ENCODE measurements around the gene POLR3A.

DNA sequence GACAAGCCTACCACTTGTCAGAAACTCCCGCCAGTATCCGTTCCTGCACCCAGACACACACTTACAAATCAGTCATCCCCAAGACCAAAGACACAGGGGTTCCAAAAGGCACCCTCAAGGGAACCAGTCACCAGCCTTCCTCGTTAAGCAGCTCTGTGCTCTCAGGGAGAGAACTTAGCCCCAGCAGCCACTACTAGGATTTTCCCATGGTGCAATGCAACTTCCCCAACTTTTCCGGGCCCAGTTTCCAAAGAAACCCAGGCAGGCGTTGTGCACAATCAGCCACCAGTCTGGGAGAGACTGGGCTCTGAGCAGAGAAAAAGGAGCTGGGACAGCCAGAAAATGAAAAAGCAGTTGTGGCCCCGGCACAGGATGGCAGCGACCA, 103.9 kb downstream of the POLR3A start:
- TF ChIP-seq EZH2 (IDR thresholded peaks at IDR 0.05; ENCODE audit: borderline replicate concordance, low read length) (no peak), CTCF (conservative IDR thresholded peaks at IDR 0.05 in 1 of 2, IDR thresholded peaks at IDR 0.05 in 1 of 2; ENCODE audit: extremely low read depth in 1 of 2, insufficient read depth in 1 of 2, low read depth in 1 of 2, low read length in 2 of 2) (no peak)
